NCI-H1417 treated with DMSO at 0.1 percent for 48 hours (cell line): Measurements from ENCODE around the gene TAF8.
A peak's percentile ranks its signal among the peaks of the same experiment; 100 is the strongest.
"Not testable (repeated sequence)": the region's sequence is repeated elsewhere in the genome, so short reads cannot be mapped to it uniquely, and the experiment has no call there.

ENCODE experiments used
- DNase-seq: peaks from one replicate; lab custom pipeline; 2025; lab: John Stamatoyannopoulos, UW

TAF8 gene

GRCh38 chr6:42050297-42051267 lies at the start of gene TAF8:
TAF8 (plus strand) TSS chr6:42050524; CDS start chr6:42050542, 18 bp downstream.
- DNase-seq = peak; percentile 64

DNA sequence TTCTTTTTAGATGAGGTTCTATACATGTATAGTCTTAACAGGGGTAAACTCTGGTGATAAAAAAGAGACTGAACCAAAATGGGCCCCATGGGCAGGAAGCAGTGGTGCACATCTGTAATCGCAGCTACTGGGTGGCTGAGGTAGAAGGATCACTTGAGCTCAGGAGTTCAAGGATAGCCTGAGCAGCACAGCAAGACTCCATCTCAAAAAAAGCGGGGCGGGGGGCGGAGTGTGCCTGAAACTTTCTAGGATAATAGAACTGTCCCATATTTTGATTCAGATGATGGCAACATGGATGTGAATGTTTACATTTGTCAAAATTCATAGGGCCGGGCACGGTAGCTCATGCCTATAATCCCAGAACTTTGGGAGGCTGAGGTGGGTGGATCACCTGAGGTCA lies 48.8 kb upstream of the TAF8 start:
- DNase-seq = no peak

DNA sequence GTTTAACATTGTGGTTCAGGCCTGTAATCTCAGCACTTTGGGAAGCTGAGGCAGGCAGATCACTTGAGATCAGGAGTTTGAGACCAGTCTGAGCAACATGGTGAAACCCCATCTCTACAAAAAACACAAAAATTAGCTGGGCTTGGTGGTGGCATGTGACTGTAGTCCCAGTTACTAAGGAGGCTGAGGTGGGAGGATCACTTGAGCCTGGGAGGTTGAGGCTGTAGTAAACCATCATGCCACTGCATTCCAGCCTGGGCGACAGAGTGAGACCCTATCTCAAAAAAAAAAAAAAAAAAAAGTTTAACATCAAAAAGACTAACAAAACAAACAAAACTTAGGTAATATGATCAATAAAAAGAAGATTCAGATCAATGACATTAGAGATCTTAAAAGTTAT lies 46.7 kb upstream of the TAF8 start:
- not testable (repeated sequence) for DNase-seq

GRCh38 chr6:42007286-42008137 lies 42.8 kb upstream of the TAF8 start:
- no peak for DNase-seq

GRCh38 chr6:42008138-42008528 lies 42.2 kb upstream of the TAF8 start:
- not testable (repeated sequence) for DNase-seq

DNA sequence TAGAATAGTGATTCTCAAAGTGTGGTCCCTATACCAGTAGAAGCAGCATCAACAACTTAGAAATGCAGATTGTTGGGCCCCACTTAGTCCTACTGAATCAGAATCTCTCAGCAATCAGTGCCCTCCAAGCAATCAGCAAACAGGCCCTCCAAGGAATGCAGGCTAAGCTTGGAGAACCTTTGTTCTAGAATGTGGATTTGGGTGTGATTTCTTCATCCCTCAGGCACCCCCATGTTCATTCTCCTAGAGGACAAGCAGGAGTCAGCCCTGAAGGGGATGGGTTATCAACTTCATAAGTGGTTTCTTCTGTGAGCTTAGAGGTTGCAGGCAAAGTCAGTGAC lies 40.5 kb upstream of the TAF8 start:
- no peak for DNase-seq

DNA sequence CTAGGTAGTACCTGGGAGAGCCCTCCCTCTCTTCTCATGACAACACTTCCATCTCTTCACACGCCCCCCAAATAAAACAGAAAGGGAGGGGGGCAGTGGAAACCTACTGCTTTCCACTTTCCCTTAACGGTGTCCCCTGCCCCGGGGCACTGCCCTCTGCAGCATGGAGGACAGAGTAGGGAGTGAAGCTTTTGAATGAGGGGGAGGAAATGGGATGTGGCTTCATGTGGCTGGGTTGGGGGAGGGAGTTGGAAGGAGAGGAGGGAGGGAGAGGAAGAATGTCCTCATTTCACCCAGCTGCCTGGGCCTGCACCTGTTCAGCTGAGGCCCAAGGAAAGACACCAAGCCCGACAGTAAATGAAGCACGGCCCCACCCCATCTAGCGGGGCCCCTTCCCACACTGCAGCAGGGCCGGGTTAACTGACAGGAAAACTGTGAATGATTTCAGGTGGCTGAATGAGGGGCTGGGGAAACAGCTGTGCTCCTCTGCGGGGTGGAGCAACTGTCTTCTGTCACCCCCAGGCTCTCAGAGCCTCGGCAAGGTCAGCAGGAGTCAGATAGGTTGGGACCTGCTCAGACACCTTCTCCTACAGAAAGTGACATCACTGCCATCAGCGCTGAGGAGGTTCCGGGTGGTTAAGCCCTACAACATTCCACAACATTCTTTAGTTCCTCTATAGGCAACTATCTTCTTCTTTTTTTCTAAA lies 40.0 kb upstream of the TAF8 start:
- no peak for DNase-seq

GRCh38 chr6:42010909-42011308 lies 39.4 kb upstream of the TAF8 start:
- DNase-seq = no peak

- DNase-seq = no peak
Measured at GRCh38 chr6:42012501-42013133, 37.7 kb upstream of the TAF8 start.

DNA sequence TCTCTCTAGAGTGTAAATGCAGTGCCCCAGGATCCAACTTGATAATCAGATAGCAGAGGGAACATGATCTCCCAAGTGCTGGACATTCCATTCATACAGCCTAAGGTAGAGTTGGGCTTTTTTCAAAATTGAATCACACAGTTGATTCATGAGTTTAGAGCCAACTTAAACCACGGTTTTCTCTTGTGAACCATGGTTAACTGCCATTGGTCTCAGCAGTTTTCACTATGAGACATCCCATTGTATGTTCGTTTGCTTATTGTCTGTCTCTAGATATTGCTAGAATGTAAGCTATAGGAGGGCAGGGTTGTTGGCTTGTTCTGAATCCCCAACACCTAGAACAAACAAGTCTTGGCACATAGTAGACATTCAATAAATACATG lies 37.2 kb upstream of the TAF8 start:
- DNase-seq = no peak

DNA sequence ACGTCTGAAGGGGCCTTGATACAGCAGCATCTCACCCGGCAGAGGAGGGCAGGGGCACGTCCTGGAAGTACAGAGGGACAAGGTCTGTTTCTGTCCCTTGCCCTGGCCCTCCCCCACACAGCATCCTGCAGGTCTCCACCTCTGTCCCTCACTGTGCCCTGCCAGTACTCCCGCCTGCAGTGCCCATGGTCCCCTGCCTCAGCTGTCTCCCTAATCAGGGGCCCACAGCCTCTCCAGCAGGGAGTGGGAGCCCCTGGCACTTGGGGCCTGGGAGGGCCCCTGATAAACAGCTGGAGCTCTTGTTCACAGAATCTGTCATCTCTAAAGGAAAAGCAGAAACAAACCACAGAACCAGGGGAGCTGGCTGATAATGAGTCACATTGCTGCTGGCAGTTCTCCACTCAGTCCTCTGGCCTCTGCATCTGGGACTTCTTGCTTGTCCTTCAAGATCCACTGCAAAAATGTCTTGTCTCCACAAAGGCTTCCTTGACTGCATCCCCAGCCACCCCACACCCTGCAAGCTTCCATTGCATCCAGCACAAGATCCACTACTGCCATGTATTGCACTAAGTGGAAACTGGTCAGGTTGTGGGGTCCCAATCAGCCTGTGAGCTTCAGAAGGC lies 33.2 kb upstream of the TAF8 start:
- DNase-seq = no peak

DNA sequence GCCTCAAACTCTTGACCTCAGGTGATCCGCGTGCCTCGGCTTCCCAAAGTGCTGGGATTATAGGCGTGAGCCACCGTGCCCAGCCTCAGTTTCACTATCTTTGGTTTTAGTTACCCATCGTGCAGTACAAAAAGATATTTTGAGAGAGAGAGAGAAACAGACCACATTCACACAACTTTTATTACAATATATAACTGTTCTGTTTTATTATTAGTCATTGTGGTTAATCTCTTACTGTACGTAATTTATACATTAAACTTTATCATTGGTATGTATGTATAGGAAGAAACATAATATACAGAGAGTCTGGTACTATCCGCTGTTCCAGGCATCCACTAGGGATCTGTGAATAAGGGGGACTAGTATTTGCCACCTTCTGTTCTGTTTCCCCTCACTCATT lies 29.4 kb upstream of the TAF8 start:
- DNase-seq = no peak

- no peak for DNase-seq
Measured at GRCh38 chr6:42021847-42022754, 28.2 kb upstream of the TAF8 start.

DNA sequence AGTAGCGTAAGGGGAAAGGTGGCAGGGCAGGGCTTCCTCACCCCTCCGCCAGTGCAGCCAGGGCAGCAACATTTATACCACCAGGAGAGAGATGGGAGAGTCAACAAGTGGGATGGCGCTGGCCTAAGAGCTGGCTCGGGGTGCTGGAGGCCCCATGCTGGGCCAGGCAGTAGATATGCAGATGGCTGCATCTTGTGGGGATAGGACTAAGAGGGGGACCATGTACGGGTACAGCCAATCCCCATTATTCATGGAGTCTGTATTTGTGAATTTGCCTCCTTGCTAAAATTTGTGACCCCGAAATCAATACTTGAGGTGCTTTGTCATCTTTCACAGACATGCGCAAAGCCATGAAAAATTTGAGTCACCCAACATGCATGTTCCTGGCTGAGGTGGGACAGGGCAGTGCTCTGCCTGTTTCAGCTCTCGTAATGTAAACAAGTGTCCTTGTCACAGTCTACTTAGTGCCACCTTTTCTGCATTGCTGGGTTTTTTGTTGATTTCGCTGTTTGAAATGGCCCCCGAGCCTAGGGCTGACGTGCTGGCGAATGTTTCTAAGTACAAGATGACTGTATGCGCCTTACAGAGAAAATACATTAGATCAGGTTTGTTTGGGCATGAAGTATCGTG lies 27.5 kb upstream of the TAF8 start:
- DNase-seq = no peak

DNA sequence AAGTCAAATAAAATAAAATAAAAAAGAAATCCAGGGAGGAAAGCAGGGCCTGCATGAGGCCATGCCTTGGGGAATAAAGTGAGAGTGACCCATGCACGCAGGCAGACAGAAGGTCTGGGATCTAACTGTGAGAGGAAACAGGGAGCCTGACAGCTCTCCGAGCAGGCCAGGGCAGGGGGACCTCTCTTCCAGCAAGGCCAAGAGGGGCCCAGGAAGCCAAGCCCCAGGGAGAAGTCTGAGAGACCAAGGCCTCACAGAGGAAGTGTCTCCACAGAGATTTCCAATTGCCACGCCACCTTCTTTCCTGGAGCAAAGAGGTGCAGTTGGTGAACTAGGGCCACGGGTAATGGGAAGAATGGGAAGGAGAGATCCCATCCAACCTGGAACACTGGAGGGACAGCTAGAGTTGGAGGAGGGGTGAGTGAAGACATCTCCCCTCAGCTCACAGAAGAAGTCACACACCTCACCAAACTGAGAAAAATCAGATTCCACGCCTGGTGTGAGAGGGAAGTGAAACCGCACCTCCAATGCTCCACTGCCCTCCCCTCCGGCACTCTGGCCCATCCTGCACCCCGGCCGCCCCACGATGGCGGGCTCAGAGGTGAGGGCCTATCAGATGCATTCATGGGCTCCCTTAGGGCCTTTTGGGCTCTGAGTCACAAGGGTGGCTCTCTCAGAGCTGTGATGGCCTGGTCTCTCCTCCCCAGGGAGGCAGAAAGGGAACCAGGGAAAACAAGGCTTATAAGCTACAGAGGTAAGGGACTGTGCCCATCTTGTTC lies 25.1 kb upstream of the TAF8 start:
- DNase-seq = no peak

- no peak for DNase-seq
Measured at GRCh38 chr6:42025845-42026243, 24.5 kb upstream of the TAF8 start.

DNA sequence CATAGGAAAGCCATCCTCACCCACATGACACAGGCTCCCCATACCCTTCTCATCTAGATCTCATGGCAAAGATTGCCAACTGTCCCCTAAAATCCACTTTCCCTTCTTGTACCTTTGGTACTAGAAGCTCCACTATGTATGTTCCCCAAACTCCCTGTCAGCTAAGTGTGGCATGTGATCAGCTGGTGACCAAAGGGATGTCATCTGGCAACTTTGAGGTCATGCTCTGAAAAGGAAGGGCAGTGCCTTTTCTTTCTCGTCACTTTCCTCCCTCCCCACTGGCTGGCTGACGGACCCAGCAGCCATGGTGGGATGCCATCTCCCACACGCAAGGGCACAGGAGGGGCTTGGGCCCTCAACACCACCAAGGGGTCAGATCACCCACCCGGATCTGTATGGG lies 23.8 kb upstream of the TAF8 start:
- DNase-seq = no peak

- DNase-seq = no peak
Measured at GRCh38 chr6:42028234-42029061, 21.9 kb upstream of the TAF8 start.
